Activated T-cell treated with anti-CD3 and anti-CD28 coated beads for 48 hours (primary cell): ENCODE results near the gene PHKG1.
A peak's percentile ranks its signal among the peaks of the same experiment; 100 is the strongest.
"Not testable (repeated sequence)": the region's sequence is repeated elsewhere in the genome, so short reads cannot be mapped to it uniquely, and the experiment has no call there.

Experiments
- DNase-seq: peaks from one replicate; pipeline ENCODE4 v3.0.0-alpha.2; 2020; ENCODE audit warnings: low read depth

PHKG1 gene

GRCh38 chr7:56083150-56083785 lies 9.5 kb downstream of the PHKG1 start:
- DNase-seq: no peak

- no peak for DNase-seq
Observed at GRCh38 chr7:56081626-56082340, 11.0 kb downstream of the PHKG1 start.

GRCh38 chr7:56080726-56081435 lies 11.9 kb downstream of the PHKG1 start:
- DNase-seq: not testable (repeated sequence)

GRCh38 chr7:56079450-56080185 lies 13.1 kb downstream of the PHKG1 start:
- DNase-seq: no peak

GRCh38 chr7:56078196-56078595 lies 14.6 kb downstream of the PHKG1 start:
- DNase-seq: no peak

GRCh38 chr7:56077681-56078080 lies 15.1 kb downstream of the PHKG1 start:
- no peak for DNase-seq

GRCh38 chr7:56074371-56074791 lies 18.4 kb downstream of the PHKG1 start:
- peak; percentile 55 for DNase-seq

- DNase-seq: not testable (repeated sequence)
Observed at GRCh38 chr7:56066376-56066775, 26.4 kb downstream of the PHKG1 start.

GRCh38 chr7:56063882-56064625 lies 28.7 kb downstream of the PHKG1 start, which contains the start of gene SUMF2:
Gene SUMF2, plus strand, starts transcription at chr7:56064286. Its CDS starts 26 bp downstream, at chr7:56064312.
- DNase-seq: peak; percentile 85

GRCh38 chr7:56063500-56063881 lies 29.3 kb downstream of the PHKG1 start:
- DNase-seq: no peak

- DNase-seq: no peak
Observed at GRCh38 chr7:56062382-56062781, 30.4 kb downstream of the PHKG1 start.

GRCh38 chr7:56053993-56054392 lies 38.8 kb downstream of the PHKG1 start:
- DNase-seq: no peak

GRCh38 chr7:56053379-56053778 lies 39.4 kb downstream of the PHKG1 start:
- no peak for DNase-seq

GRCh38 chr7:56051339-56052191 lies 41.2 kb downstream of the PHKG1 start, which contains the start of the genes CCT6A and PSPH:
Gene CCT6A, plus strand, starts transcription at chr7:56051765. Its CDS starts 84 bp downstream, at chr7:56051849.
Gene PSPH, minus strand, starts transcription at chr7:56051444. Its CDS starts 30,232 bp downstream, at chr7:56021212.
- peak; percentile 94 for DNase-seq

GRCh38 chr7:56051053-56051338 lies 41.8 kb downstream of the PHKG1 start:
- DNase-seq: no peak

GRCh38 chr7:56048763-56049162 lies 44.0 kb downstream of the PHKG1 start:
- DNase-seq: not testable (repeated sequence)

GRCh38 chr7:56048245-56048644 lies 44.5 kb downstream of the PHKG1 start:
- no peak for DNase-seq

- DNase-seq: not testable (repeated sequence)
Observed at GRCh38 chr7:56047446-56048116, 45.2 kb downstream of the PHKG1 start.

- DNase-seq: no peak
Observed at GRCh38 chr7:56046721-56047445, 45.9 kb downstream of the PHKG1 start.
